Measurements from ENCODE around the gene LRRK2.

The LRRK2 gene

GRCh38 chr12:40324261-40324660, 99.5 kb downstream of the LRRK2 start:
- Histone ChIP-seq H3K9me3 (ENCODE audit: insufficient read depth, low read depth, low read length) (no peaks in the 10 kb centered on the region), H3K27ac (ENCODE audit: low read depth, low read length) (no peak overlapping the region), H3K4me3 (ENCODE audit: low read length) (no peak overlapping the region), H3K36me3 (ENCODE audit: insufficient read depth, low read length) (no peaks in the 10 kb centered on the region), H3K4me1 (ENCODE audit: insufficient read depth, low read length) (no peaks in the 10 kb centered on the region), H3K9ac (ENCODE audit: low read depth, low read length) (no peak overlapping the region), H3K27me3 (ENCODE audit: insufficient read depth, low read length) (no peaks in the 10 kb centered on the region)

GRCh38 chr12:40325349-40325960, 100.7 kb downstream of the LRRK2 start:
- Histone ChIP-seq H3K4me1 (ENCODE audit: insufficient read depth, low read length) (no peaks in the 10 kb centered on the region), H3K9ac (ENCODE audit: low read depth, low read length) (no peak overlapping the region), H3K4me3 (ENCODE audit: low read length) (no peak overlapping the region), H3K36me3 (ENCODE audit: insufficient read depth, low read length) (no peaks in the 10 kb centered on the region), H3K27ac (ENCODE audit: low read depth, low read length) (no peak overlapping the region), H3K9me3 (ENCODE audit: insufficient read depth, low read depth, low read length) (peaks cover 7% of the 10 kb centered on the region), H3K27me3 (ENCODE audit: insufficient read depth, low read length) (no peaks in the 10 kb centered on the region)
- WGBS = 94% methylated on average over 4 of the region's 5 CpGs

GRCh38 chr12:40327535-40327934, 102.7 kb downstream of the LRRK2 start:
- H3K27ac ChIP-seq (ENCODE audit: low read depth, low read length) = no peak overlapping the region
- no peaks in the 10 kb centered on the region for H3K27me3 ChIP-seq (ENCODE audit: insufficient read depth, low read length)
- H3K9ac ChIP-seq (ENCODE audit: low read depth, low read length) = no peak overlapping the region
- H3K4me1 ChIP-seq (ENCODE audit: insufficient read depth, low read length) = no peaks in the 10 kb centered on the region
- no peak overlapping the region for H3K4me3 ChIP-seq (ENCODE audit: low read length)
- 97% methylated on average over 3 of the region's 3 CpGs for WGBS
- no peaks in the 10 kb centered on the region for H3K36me3 ChIP-seq (ENCODE audit: insufficient read depth, low read length)
- peaks cover 15% of the 10 kb centered on the region for H3K9me3 ChIP-seq (ENCODE audit: insufficient read depth, low read depth, low read length)

- no peak overlapping the region for H3K27ac ChIP-seq (ENCODE audit: low read depth, low read length)
- no peaks in the 10 kb centered on the region for H3K4me1 ChIP-seq (ENCODE audit: insufficient read depth, low read length)
- H3K9me3 ChIP-seq (ENCODE audit: insufficient read depth, low read depth, low read length) = peaks cover 15% of the 10 kb centered on the region
- no peaks in the 10 kb centered on the region for H3K27me3 ChIP-seq (ENCODE audit: insufficient read depth, low read length)
- H3K36me3 ChIP-seq (ENCODE audit: insufficient read depth, low read length) = no peaks in the 10 kb centered on the region
- H3K4me3 ChIP-seq (ENCODE audit: low read length) = no peak overlapping the region
- WGBS = no CpG with 5 or more reads among the region's 1 CpG
- H3K9ac ChIP-seq (ENCODE audit: low read depth, low read length) = no peak overlapping the region
Observed at GRCh38 chr12:40330180-40330579, 105.4 kb downstream of the LRRK2 start.

- H3K4me1 ChIP-seq (ENCODE audit: insufficient read depth, low read length) = no peaks in the 10 kb centered on the region
- no peak overlapping the region for H3K27ac ChIP-seq (ENCODE audit: low read depth, low read length)
- no peaks in the 10 kb centered on the region for H3K27me3 ChIP-seq (ENCODE audit: insufficient read depth, low read length)
- WGBS = 100% methylated on average over 1 of the region's 1 CpG
- no peaks in the 10 kb centered on the region for H3K36me3 ChIP-seq (ENCODE audit: insufficient read depth, low read length)
- no peak overlapping the region for H3K4me3 ChIP-seq (ENCODE audit: low read length)
- peaks cover 15% of the 10 kb centered on the region for H3K9me3 ChIP-seq (ENCODE audit: insufficient read depth, low read depth, low read length)
- H3K9ac ChIP-seq (ENCODE audit: low read depth, low read length) = no peak overlapping the region
Observed at GRCh38 chr12:40331886-40332285, 107.1 kb downstream of the LRRK2 start.

- Histone ChIP-seq H3K9me3 (ENCODE audit: insufficient read depth, low read depth, low read length) (peaks cover 2% of the 10 kb centered on the region; the same call in 1 of the 2 replicates), H3K36me3 (ENCODE audit: insufficient read depth, low read length) (no peaks in the 10 kb centered on the region), H3K27ac (ENCODE audit: low read depth, low read length) (no peak overlapping the region), H3K4me3 (ENCODE audit: low read length) (no peak overlapping the region), H3K27me3 (ENCODE audit: insufficient read depth, low read length) (no peaks in the 10 kb centered on the region), H3K9ac (ENCODE audit: low read depth, low read length) (no peak overlapping the region), H3K4me1 (ENCODE audit: insufficient read depth, low read length) (no peaks in the 10 kb centered on the region)
- 83% methylated on average over 1 of the region's 2 CpGs for WGBS
Observed at GRCh38 chr12:40335991-40336390, 111.2 kb downstream of the LRRK2 start.

GRCh38 chr12:40336573-40337199, 111.9 kb downstream of the LRRK2 start:
- no CpG with 5 or more reads among the region's 1 CpG for WGBS
- H3K4me3 ChIP-seq (ENCODE audit: low read length) = no peak overlapping the region
- H3K27me3 ChIP-seq (ENCODE audit: insufficient read depth, low read length) = no peaks in the 10 kb centered on the region
- no peaks in the 10 kb centered on the region for H3K4me1 ChIP-seq (ENCODE audit: insufficient read depth, low read length)
- H3K9ac ChIP-seq (ENCODE audit: low read depth, low read length) = no peak overlapping the region
- H3K9me3 ChIP-seq (ENCODE audit: insufficient read depth, low read depth, low read length) = no peaks in the 10 kb centered on the region
- H3K27ac ChIP-seq (ENCODE audit: low read depth, low read length) = no peak overlapping the region
- H3K36me3 ChIP-seq (ENCODE audit: insufficient read depth, low read length) = no peaks in the 10 kb centered on the region

GRCh38 chr12:40338071-40338470, 113.3 kb downstream of the LRRK2 start:
- no peaks in the 10 kb centered on the region for H3K36me3 ChIP-seq (ENCODE audit: insufficient read depth, low read length)
- 85% methylated on average over 1 of the region's 1 CpG for WGBS
- H3K4me3 ChIP-seq (ENCODE audit: low read length) = no peak overlapping the region
- H3K9me3 ChIP-seq (ENCODE audit: insufficient read depth, low read depth, low read length) = no peaks in the 10 kb centered on the region
- no peaks in the 10 kb centered on the region for H3K4me1 ChIP-seq (ENCODE audit: insufficient read depth, low read length)
- H3K27me3 ChIP-seq (ENCODE audit: insufficient read depth, low read length) = no peaks in the 10 kb centered on the region
- H3K27ac ChIP-seq (ENCODE audit: low read depth, low read length) = no peak overlapping the region
- H3K9ac ChIP-seq (ENCODE audit: low read depth, low read length) = no peak overlapping the region

GRCh38 chr12:40338621-40339020, 113.8 kb downstream of the LRRK2 start:
- Histone ChIP-seq H3K9me3 (ENCODE audit: insufficient read depth, low read depth, low read length) (no peaks in the 10 kb centered on the region), H3K36me3 (ENCODE audit: insufficient read depth, low read length) (no peaks in the 10 kb centered on the region), H3K27ac (ENCODE audit: low read depth, low read length) (no peak overlapping the region), H3K9ac (ENCODE audit: low read depth, low read length) (no peak overlapping the region), H3K27me3 (ENCODE audit: insufficient read depth, low read length) (no peaks in the 10 kb centered on the region), H3K4me3 (ENCODE audit: low read length) (no peak overlapping the region), H3K4me1 (ENCODE audit: insufficient read depth, low read length) (no peaks in the 10 kb centered on the region)

GRCh38 chr12:40342010-40342409, 117.2 kb downstream of the LRRK2 start:
- no peak overlapping the region for H3K27ac ChIP-seq (ENCODE audit: low read depth, low read length)
- H3K36me3 ChIP-seq (ENCODE audit: insufficient read depth, low read length) = no peaks in the 10 kb centered on the region

GRCh38 chr12:40343124-40343523, 118.3 kb downstream of the LRRK2 start:
- Histone ChIP-seq H3K36me3 (ENCODE audit: insufficient read depth, low read length) (no peaks in the 10 kb centered on the region), H3K9me3 (ENCODE audit: insufficient read depth, low read depth, low read length) (no peaks in the 10 kb centered on the region), H3K4me3 (ENCODE audit: low read length) (no peak overlapping the region), H3K27ac (ENCODE audit: low read depth, low read length) (no peak overlapping the region), H3K27me3 (ENCODE audit: insufficient read depth, low read length) (no peaks in the 10 kb centered on the region), H3K9ac (ENCODE audit: low read depth, low read length) (no peak overlapping the region), H3K4me1 (ENCODE audit: insufficient read depth, low read length) (no peaks in the 10 kb centered on the region)
- WGBS = 92% methylated on average over 1 of the region's 4 CpGs

More at GRCh38 chr12:40342010-40342409, 117.2 kb downstream of the LRRK2 start:
- WGBS = 94% methylated on average over 2 of the region's 2 CpGs
- Histone ChIP-seq H3K4me1 (ENCODE audit: insufficient read depth, low read length) (no peaks in the 10 kb centered on the region), H3K27me3 (ENCODE audit: insufficient read depth, low read length) (no peaks in the 10 kb centered on the region), H3K9ac (ENCODE audit: low read depth, low read length) (no peak overlapping the region), H3K4me3 (ENCODE audit: low read length) (no peak overlapping the region), H3K9me3 (ENCODE audit: insufficient read depth, low read depth, low read length) (no peaks in the 10 kb centered on the region)

- no peak overlapping the region for H3K27ac ChIP-seq (ENCODE audit: low read depth, low read length)
- 80% methylated on average over 1 of the region's 1 CpG for WGBS
- H3K27me3 ChIP-seq (ENCODE audit: insufficient read depth, low read length) = no peaks in the 10 kb centered on the region
- H3K36me3 ChIP-seq (ENCODE audit: insufficient read depth, low read length) = no peaks in the 10 kb centered on the region
- H3K4me3 ChIP-seq (ENCODE audit: low read length) = no peak overlapping the region
- no peaks in the 10 kb centered on the region for H3K4me1 ChIP-seq (ENCODE audit: insufficient read depth, low read length)
- H3K9ac ChIP-seq (ENCODE audit: low read depth, low read length) = no peak overlapping the region
- no peaks in the 10 kb centered on the region for H3K9me3 ChIP-seq (ENCODE audit: insufficient read depth, low read depth, low read length)
Observed at GRCh38 chr12:40344312-40344711, 119.5 kb downstream of the LRRK2 start.

Measured in HUES64 (cell line).